Measurements from ENCODE around the gene NETO2. TPM values are rescaled to one million over a fixed set of nuclear protein-coding genes. Genes with fewer than 3 reads are reported as not detected.

NETO2 gene
- total RNA-seq, 1 experiment from 2014 or later: 28.6 TPM

- no peak overlapping the region for H3K4me3 Mint-ChIP-seq
Measured at GRCh38 chr16:47049901-47050583, 93.7 kb downstream of the NETO2 start.

More at GRCh38 chr16:47049901-47050583, 93.7 kb downstream of the NETO2 start:
- Histone ChIP-seq H3K27me3 (ENCODE audit: insufficient read depth, low read length) (no peaks in the 10 kb centered on the region), H4K5ac (ENCODE audit: insufficient read length, low read depth, low read length) (no peak overlapping the region), H3K4me1 (ENCODE audit: insufficient read depth, low read length) (no peaks in the 10 kb centered on the region; the same call in 1 of the 2 replicates), H3K14ac (ENCODE audit: insufficient read depth, low read length) (peak overlapping the region; percentile 13; the same call in 1 of the 2 replicates), H4K20me1 (ENCODE audit: control insufficient read depth, insufficient read depth, insufficient read length) (no peaks in the 10 kb centered on the region), H2AK5ac (ENCODE audit: insufficient read length, low read length) (no peak overlapping the region), H3K18ac (ENCODE audit: insufficient read length, low read depth, low read length) (no peak overlapping the region), H4K91ac (ENCODE audit: insufficient read length, low read depth, low read length) (no peak overlapping the region), H3K4ac (ENCODE audit: low read depth, low read length) (no peak overlapping the region), H3K56ac (ENCODE audit: insufficient read length, low read depth, low read length) (no peak overlapping the region), H3T11ph (ENCODE audit: low read length) (no peak overlapping the region), H3K27ac (ENCODE audit: insufficient read length, low read depth, low read length) (no peak overlapping the region), H2BK120ac (ENCODE audit: low read depth, low read length, poor library complexity, severe bottlenecking) (no peak overlapping the region), H3K23me2 (ENCODE audit: insufficient read length, low read depth, low read length, poor library complexity, severe bottlenecking) (no peaks in the 10 kb centered on the region), H2BK20ac (ENCODE audit: low read depth, low read length, poor library complexity, severe bottlenecking) (no peak overlapping the region), H3K4me2 (ENCODE audit: insufficient read depth, insufficient read length, low read length) (no peak overlapping the region), H3K79me2 (ENCODE audit: insufficient read depth, low read length) (no peaks in the 10 kb centered on the region), H2BK15ac (ENCODE audit: low read depth, low read length) (no peak overlapping the region), H3K23ac (ENCODE audit: insufficient read length, low read depth, low read length) (no peak overlapping the region), H3K9ac (ENCODE audit: extremely low read depth, insufficient read length, low read length) (no peak overlapping the region), H4K8ac (replicated peaks; ENCODE audit: insufficient read length, low read depth, low read length) (no peak overlapping the region), H3K9me3 (ENCODE audit: control insufficient read depth, low read depth, low read length) (no peaks in the 10 kb centered on the region), H2AFZ (ENCODE audit: low read length) (no peak overlapping the region), H3K79me1 (ENCODE audit: insufficient read depth, low read depth, low read length, poor library complexity, severe bottlenecking) (no peaks in the 10 kb centered on the region), H2BK5ac (ENCODE audit: insufficient read length, low read length) (no peak overlapping the region), H2BK12ac (ENCODE audit: insufficient read length, low read depth, low read length) (no peak overlapping the region)
- no peak; the same call in 2 of the 3 replicates for TF ChIP-seq CTCF (conservative IDR thresholded peaks at IDR 0.05)
- Mint-ChIP-seq H3K9me3 (no peaks in the 10 kb centered on the region; a peak in 1 of 5 replicates), H3K27ac (no peak overlapping the region), H3K27me3 (ENCODE audit: low read depth) (no peaks in the 10 kb centered on the region; the same call in none of the 2 replicates), H3K4me1 (peaks cover 8 to 12% of the 10 kb centered on the region in 2 experiments), H3K36me3 (ENCODE audit: insufficient read depth in 1 of 3, low read depth in 3 of 3) (no peaks in the 10 kb centered on the region)
- no peak for DNase-seq
- WGBS (ENCODE audit: extremely low coverage, insufficient read length, low lambda C conversion rate): no CpG with 5 or more reads among the region's 12 CpGs

All from H9 (cell line).